Activated CD8-positive, alpha-beta T cell treated with anti-CD3 and anti-CD28 coated beads, Interleukin-2, amount 10 ng/mL, durations not matched to agents 7 days and 5 days (primary cell): ENCODE results near the gene SCIN. TPM values are rescaled to one million over a fixed set of nuclear protein-coding genes. Genes with fewer than 3 reads are reported as not detected.

Experiments used
- ATAC-seq: fragments of 150-1000 bp; cut with Tn5 transposase; one replicate; pipeline ENCODE4 v1.10.0; 2021; ENCODE audit warnings: moderate library complexity
- CTCF ChIA-PET: fragments of 350-600 bp; sonication (Branson Sonifier 250); formaldehyde crosslinking; loops from one replicate; lab custom pipeline; 2021; ENCODE audit warnings: antibody characterized with exemption; lab: Charles Lee
- POLR2A ChIA-PET: fragments of 350-600 bp; sonication (Branson Sonifier 250); formaldehyde crosslinking; loops from one replicate; lab custom pipeline; 2021; ENCODE audit warnings: antibody characterized with exemption; lab: Charles Lee
- DNase-seq: peaks from one replicate; pipeline ENCODE4 v3.0.0-alpha.2; 2020
- H3K27ac Mint-ChIP-seq: one replicate; pipeline ENCODE4 v1.8.0; 2021; ENCODE audit warnings: mild to moderate bottlenecking, mixed read lengths
- H3K27me3 Mint-ChIP-seq: one replicate; pipeline ENCODE4 v1.8.0; 2021; ENCODE audit warnings: low read depth, mixed read lengths
- H3K36me3 Mint-ChIP-seq: one replicate; pipeline ENCODE4 v1.8.0; 2021; ENCODE audit warnings: low read depth, mixed read lengths
- H3K4me1 Mint-ChIP-seq: one replicate; pipeline ENCODE4 v1.8.0; 2021; ENCODE audit warnings: low read depth, mixed read lengths
- H3K4me3 Mint-ChIP-seq: one replicate; pipeline ENCODE4 v1.8.0; 2021; ENCODE audit warnings: mild to moderate bottlenecking, mixed read lengths
- H3K9me3 Mint-ChIP-seq: one replicate; pipeline ENCODE4 v1.8.0; 2022; ENCODE audit warnings: mixed read lengths; ENCODE audit not compliant: insufficient read depth
- total RNA-seq, 2 experiments: library from RNA; stranded (reverse); gene quantifications; one replicate each; pipeline ENCODE4 v1.2.3, GENCODE V29; 2021

The SCIN gene
- total RNA-seq, 2 experiments from 2014 or later = 0.39 TPM; not detected in 1

GRCh38 chr7:12590559-12590958 lies 20.0 kb downstream of the SCIN start:
- Mint-ChIP-seq H3K4me1 (no peaks in the 10 kb centered on the region), H3K36me3 (no peaks in the 10 kb centered on the region), H3K9me3 (no peaks in the 10 kb centered on the region), H3K27me3 (no peaks in the 10 kb centered on the region), H3K4me3 (no peak overlapping the region), H3K27ac (no peak overlapping the region)
- no peak for DNase-seq
- ChIA-PET POLR2A (no interaction called here), CTCF (no interaction called here)
- ATAC-seq = no peak

GRCh38 chr7:12594122-12594897 lies 23.8 kb downstream of the SCIN start:
- no peak overlapping the region for H3K27ac Mint-ChIP-seq
- H3K36me3 Mint-ChIP-seq = no peaks in the 10 kb centered on the region
- ATAC-seq = no peak
- H3K9me3 Mint-ChIP-seq = no peaks in the 10 kb centered on the region
- ChIA-PET CTCF (interaction anchor here (0.6 kb wide), 1 partner anchor 725 kb away, joined by 3 read pairs; no protein-coding TSS in a partner anchor), POLR2A (no interaction called here)
- no peaks in the 10 kb centered on the region for H3K4me1 Mint-ChIP-seq
- no peak for DNase-seq
- no peaks in the 10 kb centered on the region for H3K27me3 Mint-ChIP-seq
- no peak overlapping the region for H3K4me3 Mint-ChIP-seq

GRCh38 chr7:12595148-12595547 lies 24.6 kb downstream of the SCIN start:
- H3K36me3 Mint-ChIP-seq = no peaks in the 10 kb centered on the region
- POLR2A ChIA-PET = no interaction called here
- ATAC-seq (no peak), DNase-seq (no peak)
- no peaks in the 10 kb centered on the region for H3K9me3 Mint-ChIP-seq
- H3K4me1 Mint-ChIP-seq = no peaks in the 10 kb centered on the region
- no peak overlapping the region for H3K4me3 Mint-ChIP-seq
- CTCF ChIA-PET = no interaction called here
- H3K27me3 Mint-ChIP-seq = no peaks in the 10 kb centered on the region
- no peak overlapping the region for H3K27ac Mint-ChIP-seq

- ATAC-seq = no peak
Observed at GRCh38 chr7:12596225-12596790, 25.8 kb downstream of the SCIN start.

GRCh38 chr7:12601302-12601869 lies 30.9 kb downstream of the SCIN start:
- no peak for ATAC-seq
- Mint-ChIP-seq H3K4me3 (no peak overlapping the region), H3K27me3 (no peaks in the 10 kb centered on the region), H3K36me3 (no peaks in the 10 kb centered on the region), H3K27ac (no peak overlapping the region), H3K4me1 (no peaks in the 10 kb centered on the region), H3K9me3 (peaks cover 4% of the 10 kb centered on the region)
- no peak for DNase-seq
- ChIA-PET POLR2A (no interaction called here), CTCF (no interaction called here)

More at GRCh38 chr7:12596225-12596790, 25.8 kb downstream of the SCIN start:
- no peak overlapping the region for H3K4me3 Mint-ChIP-seq
- POLR2A ChIA-PET = no interaction called here
- no peaks in the 10 kb centered on the region for H3K9me3 Mint-ChIP-seq
- no peaks in the 10 kb centered on the region for H3K27me3 Mint-ChIP-seq
- no peak for DNase-seq
- H3K36me3 Mint-ChIP-seq = no peaks in the 10 kb centered on the region
- CTCF ChIA-PET = no interaction called here
- H3K4me1 Mint-ChIP-seq = no peaks in the 10 kb centered on the region
- H3K27ac Mint-ChIP-seq = no peak overlapping the region

- no peaks in the 10 kb centered on the region for H3K4me1 Mint-ChIP-seq
- H3K27ac Mint-ChIP-seq = no peak overlapping the region
- H3K36me3 Mint-ChIP-seq = no peaks in the 10 kb centered on the region
- CTCF ChIA-PET = no interaction called here
- POLR2A ChIA-PET = no interaction called here
- no peak for DNase-seq
- peaks cover 3% of the 10 kb centered on the region for H3K27me3 Mint-ChIP-seq
- no peak overlapping the region for H3K4me3 Mint-ChIP-seq
- ATAC-seq = no peak
- peaks cover 4% of the 10 kb centered on the region for H3K9me3 Mint-ChIP-seq
Observed at GRCh38 chr7:12607134-12607533, 36.6 kb downstream of the SCIN start.

GRCh38 chr7:12609561-12609960 lies 39.0 kb downstream of the SCIN start:
- no peak for ATAC-seq
- no peaks in the 10 kb centered on the region for H3K9me3 Mint-ChIP-seq
- peaks cover 3% of the 10 kb centered on the region for H3K27me3 Mint-ChIP-seq
- H3K27ac Mint-ChIP-seq = no peak overlapping the region
- ChIA-PET POLR2A (no interaction called here), CTCF (no interaction called here)
- H3K36me3 Mint-ChIP-seq = no peaks in the 10 kb centered on the region
- DNase-seq = no peak
- no peak overlapping the region for H3K4me3 Mint-ChIP-seq
- H3K4me1 Mint-ChIP-seq = no peaks in the 10 kb centered on the region

GRCh38 chr7:12610899-12611298 lies 40.4 kb downstream of the SCIN start:
- POLR2A ChIA-PET = no interaction called here
- Mint-ChIP-seq H3K4me3 (no peak overlapping the region), H3K36me3 (no peaks in the 10 kb centered on the region), H3K27ac (no peak overlapping the region), H3K27me3 (peaks cover 6% of the 10 kb centered on the region), H3K4me1 (no peaks in the 10 kb centered on the region), H3K9me3 (no peaks in the 10 kb centered on the region)
- DNase-seq = no peak
- CTCF ChIA-PET = no interaction called here
- ATAC-seq = no peak

GRCh38 chr7:12612622-12613021 lies 42.1 kb downstream of the SCIN start:
- POLR2A ChIA-PET = no interaction called here
- CTCF ChIA-PET = no interaction called here
- ATAC-seq (no peak), DNase-seq (no peak)
- Mint-ChIP-seq H3K27ac (no peak overlapping the region), H3K9me3 (no peaks in the 10 kb centered on the region), H3K4me3 (no peak overlapping the region), H3K36me3 (no peaks in the 10 kb centered on the region), H3K4me1 (no peaks in the 10 kb centered on the region), H3K27me3 (peaks cover 6% of the 10 kb centered on the region)

GRCh38 chr7:12619461-12620069 lies 49.0 kb downstream of the SCIN start:
- peaks cover 5% of the 10 kb centered on the region for H3K27me3 Mint-ChIP-seq
- H3K4me1 Mint-ChIP-seq = no peaks in the 10 kb centered on the region
- DNase-seq (no peak), ATAC-seq (no peak)
- H3K27ac Mint-ChIP-seq = no peak overlapping the region
- H3K36me3 Mint-ChIP-seq = no peaks in the 10 kb centered on the region
- no peak overlapping the region for H3K4me3 Mint-ChIP-seq
- no peaks in the 10 kb centered on the region for H3K9me3 Mint-ChIP-seq
- ChIA-PET POLR2A (no interaction called here), CTCF (no interaction called here)

GRCh38 chr7:12620371-12620770 lies 49.9 kb downstream of the SCIN start:
- ATAC-seq = no peak
- peaks cover 2% of the 10 kb centered on the region for H3K27me3 Mint-ChIP-seq
- H3K4me1 Mint-ChIP-seq = no peaks in the 10 kb centered on the region
- no peak overlapping the region for H3K27ac Mint-ChIP-seq
- H3K4me3 Mint-ChIP-seq = no peak overlapping the region
- no peaks in the 10 kb centered on the region for H3K9me3 Mint-ChIP-seq
- CTCF ChIA-PET = interaction anchor here (1.2 kb wide), 1 partner anchor 95 kb away, joined by 4 read pairs; no protein-coding TSS in a partner anchor
- no peak for DNase-seq
- no peaks in the 10 kb centered on the region for H3K36me3 Mint-ChIP-seq
- POLR2A ChIA-PET = no interaction called here

GRCh38 chr7:12623223-12623622 lies 52.7 kb downstream of the SCIN start:
- ChIA-PET POLR2A (no interaction called here), CTCF (interaction anchor here (0.8 to 2.8 kb wide), 4 partner anchors 11 to 104 kb away, joined by 3 to 21 read pairs (median 3); no protein-coding TSS in a partner anchor)
- DNase-seq (no peak), ATAC-seq (no peak)
- no peak overlapping the region for H3K4me3 Mint-ChIP-seq
- H3K27ac Mint-ChIP-seq = no peak overlapping the region
- no peaks in the 10 kb centered on the region for H3K4me1 Mint-ChIP-seq
- H3K27me3 Mint-ChIP-seq = peaks cover 8% of the 10 kb centered on the region
- H3K36me3 Mint-ChIP-seq = no peaks in the 10 kb centered on the region
- H3K9me3 Mint-ChIP-seq = no peaks in the 10 kb centered on the region
